Naive thymus-derived CD8-positive, alpha-beta T cell (primary cell): ENCODE data around the gene DIS3L2. TPM values are rescaled to one million over a fixed set of nuclear protein-coding genes. Genes with fewer than 3 reads are reported as not detected.
"Not testable (repeated sequence)": the region's sequence is repeated elsewhere in the genome, so short reads cannot be mapped to it uniquely, and the experiment has no call there.

ENCODE experiments used
- ATAC-seq, 2 donors: fragments of 150-1000 bp; cut with Tn5 transposase in 1 of 2; sonication (Bioruptor Pico), chemical (Tn5 transposase) in 1 of 2; 1 replicate in 1 of 2; 2 replicates in 1 of 2; pipeline ENCODE4 v1.10.0; 2021; ENCODE audit warnings: mild to moderate bottlenecking in 2 of 2, moderate library complexity in 2 of 2
- POLR2A ChIA-PET: fragments of 350-600 bp; sonication (Branson Sonifier 250); formaldehyde crosslinking; loops from one replicate; lab custom pipeline; 2021; ENCODE audit warnings: antibody characterized with exemption; lab: Charles Lee
- DNase-seq, 10 donors: peaks; one replicate each; pipeline versions ENCODE4 v3.0.0 to v3.0.0-alpha.2; 2020 to 2022
- H3K27ac Mint-ChIP-seq, 10 donors: one replicate each; pipeline ENCODE4 v1.8.0; 2020 to 2022; ENCODE audit warnings: mild to moderate bottlenecking in 10 of 10, mixed read lengths in 10 of 10, moderate library complexity in 4 of 10, inconsistent platforms in 1 of 10
- H3K27me3 Mint-ChIP-seq, 5 donors: one replicate each; pipeline ENCODE4 v1.8.0; 2021 to 2022; ENCODE audit warnings: mixed read lengths in 5 of 5
- H3K36me3 Mint-ChIP-seq, 3 donors: one replicate each; pipeline ENCODE4 v1.8.0; 2020 to 2022; ENCODE audit warnings: mixed read lengths in 3 of 3, mild to moderate bottlenecking in 2 of 3, inconsistent platforms in 1 of 3
- H3K4me1 Mint-ChIP-seq, 4 donors: one replicate each; pipeline ENCODE4 v1.8.0; 2021 to 2022; ENCODE audit warnings: mixed read lengths in 4 of 4
- H3K4me3 Mint-ChIP-seq, 10 donors: one replicate each; pipeline ENCODE4 v1.8.0; 2020 to 2022; ENCODE audit warnings: mild to moderate bottlenecking in 10 of 10, mixed read lengths in 10 of 10, moderate library complexity in 6 of 10, inconsistent platforms in 1 of 10
- H3K9me3 Mint-ChIP-seq, 9 donors: one replicate each; pipeline ENCODE4 v1.8.0; 2020 to 2022; ENCODE audit warnings: mixed read lengths in 9 of 9, mild to moderate bottlenecking in 3 of 9, inconsistent platforms in 1 of 9, moderate library complexity in 1 of 9
- polyA plus RNA-seq, 3 donors: library from polyadenylated mRNA; unstranded; fragments of 300-500 nt; fragmentation: Illumina TruSeq; gene quantifications; one replicate each; pipeline ENCODE4 v1.2.3, GENCODE V29; 2021
- total RNA-seq, 8 experiments: library from RNA in 2 of 8; stranded (reverse) in 2 of 8; gene quantifications; one replicate each; pipeline ENCODE4 v1.2.3 and lab custom pipeline; 2021 to 2026

Gene DIS3L2
- total and polyA plus RNA-seq, 5 experiments from 2014 or later, result 12.5 to 59.1 (median 17.2) TPM

DNA sequence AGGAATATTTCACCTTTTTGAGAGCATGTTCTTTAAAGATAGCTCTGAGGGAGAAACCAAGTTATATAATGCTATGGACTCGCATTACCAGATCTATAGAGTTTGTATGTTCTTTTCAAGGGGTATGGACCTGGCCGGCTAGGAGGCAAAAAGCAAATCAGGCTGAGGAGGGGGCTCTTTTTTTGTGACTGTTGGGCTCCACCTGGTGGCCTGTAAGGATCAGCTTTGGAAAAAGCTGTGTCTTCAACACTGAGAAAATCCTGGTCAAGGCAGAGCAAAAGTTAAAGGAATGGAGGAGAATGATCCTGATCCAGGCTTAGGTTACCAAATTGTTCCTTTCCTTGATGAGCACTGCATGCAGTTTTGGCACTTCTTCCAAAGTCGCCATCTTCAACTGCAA is 180.5 kb downstream of the DIS3L2 start:
- H3K4me1 Mint-ChIP-seq, result peaks cover 27 to 51% (median 40%) of the 10 kb centered on the region in 4 donors
- H3K27ac Mint-ChIP-seq, result peak overlapping the region in 2 of 10 donors; percentile 44 to 58
- H3K4me3 Mint-ChIP-seq, result no peak overlapping the region
- no peaks in the 10 kb centered on the region for H3K27me3 Mint-ChIP-seq
- DNase-seq (peak in 3 of 10 donors; percentile 18 to 33 (median 28)), ATAC-seq (no peak)
- no peaks in the 10 kb centered on the region for H3K9me3 Mint-ChIP-seq
- peaks cover 0 to 17% (median 8%) of the 10 kb centered on the region in 3 donors for H3K36me3 Mint-ChIP-seq
- POLR2A ChIA-PET, result no interaction called here

DNA sequence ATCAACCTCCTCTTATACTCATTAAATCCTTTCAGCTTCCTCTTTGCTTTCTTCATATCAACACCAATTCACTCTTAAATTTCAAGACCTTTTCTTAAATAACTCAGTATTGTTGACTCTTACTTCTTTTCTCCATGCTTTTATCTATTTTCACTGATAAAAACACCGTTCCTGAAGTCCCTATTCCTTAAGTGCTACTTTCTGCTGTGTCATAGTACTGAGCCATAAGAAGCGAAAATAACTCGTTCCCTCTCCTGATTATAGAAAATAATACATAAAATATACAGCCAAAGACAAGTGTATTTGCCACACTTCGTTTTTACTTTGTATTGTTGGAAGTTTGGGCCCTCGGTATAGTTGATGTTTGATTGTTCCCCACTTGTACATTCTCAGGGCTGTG is 181.0 kb downstream of the DIS3L2 start:
- Mint-ChIP-seq H3K9me3 (no peaks in the 10 kb centered on the region), H3K36me3 (peaks cover 0 to 17% (median 8%) of the 10 kb centered on the region in 3 donors), H3K4me3 (no peak overlapping the region), H3K27ac (no peak overlapping the region), H3K27me3 (no peaks in the 10 kb centered on the region), H3K4me1 (peaks cover 25 to 46% (median 35%) of the 10 kb centered on the region in 4 donors)
- POLR2A ChIA-PET, result no interaction called here
- ATAC-seq (no peak), DNase-seq (no peak)

DNA sequence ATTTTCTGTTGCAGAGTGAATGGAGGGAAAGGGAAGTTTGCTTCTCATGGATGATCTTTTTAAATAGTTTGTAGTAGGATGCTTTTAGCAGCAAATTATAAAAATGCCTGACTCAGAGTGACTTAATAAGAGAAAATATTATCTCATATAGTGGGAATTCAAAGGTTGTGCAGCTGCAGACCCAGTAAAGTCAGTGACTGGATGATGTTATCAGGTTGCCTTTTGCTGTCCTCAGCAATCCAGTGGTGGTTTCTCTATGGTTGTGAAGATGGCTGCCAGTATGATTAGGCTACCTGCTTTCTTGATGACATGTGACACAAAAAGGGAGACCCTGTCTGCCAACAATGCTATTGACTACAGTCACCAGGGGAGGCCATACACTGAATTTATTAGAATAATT is 184.8 kb downstream of the DIS3L2 start:
- ATAC-seq (no peak), DNase-seq (no peak)
- Mint-ChIP-seq H3K27me3 (no peaks in the 10 kb centered on the region), H3K4me3 (no peak overlapping the region), H3K4me1 (peaks cover 0 to 13% (median 6%) of the 10 kb centered on the region in 4 donors), H3K27ac (peak overlapping the region in 1 of 10 donors; percentile 18), H3K36me3 (peaks cover 0 to 17% (median 8%) of the 10 kb centered on the region in 3 donors), H3K9me3 (no peaks in the 10 kb centered on the region)
- POLR2A ChIA-PET, result no interaction called here

DNA sequence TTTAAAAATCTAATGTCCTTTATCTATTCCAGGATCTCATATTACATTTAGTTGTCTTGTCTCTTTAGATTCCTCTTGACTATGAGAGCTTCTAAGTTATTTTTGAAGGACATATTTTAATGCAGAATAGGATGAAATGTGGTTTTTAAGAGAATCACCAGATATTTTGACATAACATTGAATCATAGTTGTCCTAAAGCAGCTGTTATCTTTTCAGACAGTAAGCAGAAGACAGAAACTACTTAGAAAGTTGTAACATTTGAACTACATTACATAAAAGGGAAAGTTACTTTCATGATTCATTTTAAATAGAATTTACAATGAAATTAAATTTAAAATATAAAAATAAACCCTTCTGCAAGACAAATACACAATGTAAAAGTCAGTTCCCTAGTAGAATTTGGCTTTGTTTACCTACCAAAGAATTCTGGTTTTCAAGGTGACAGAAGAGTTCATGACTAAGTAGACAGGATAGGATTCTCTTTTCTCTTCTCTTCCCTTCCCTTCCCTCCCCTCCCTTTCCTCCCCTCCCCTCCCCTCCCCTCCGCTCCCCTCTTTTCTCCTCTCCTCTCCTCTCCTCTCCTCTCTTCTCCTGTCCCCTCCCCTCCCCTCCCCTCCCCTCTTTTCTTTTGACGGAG is 186.0 kb downstream of the DIS3L2 start:
- Mint-ChIP-seq H3K27me3 (no peaks in the 10 kb centered on the region), H3K27ac (no peak overlapping the region), H3K9me3 (no peaks in the 10 kb centered on the region), H3K4me1 (peaks cover 0 to 1% (median 0%) of the 10 kb centered on the region in 4 donors), H3K36me3 (peaks cover 0 to 17% (median 8%) of the 10 kb centered on the region in 3 donors), H3K4me3 (no peak overlapping the region)
- POLR2A ChIA-PET, result no interaction called here
- ATAC-seq (no peak), DNase-seq (no peak)

DNA sequence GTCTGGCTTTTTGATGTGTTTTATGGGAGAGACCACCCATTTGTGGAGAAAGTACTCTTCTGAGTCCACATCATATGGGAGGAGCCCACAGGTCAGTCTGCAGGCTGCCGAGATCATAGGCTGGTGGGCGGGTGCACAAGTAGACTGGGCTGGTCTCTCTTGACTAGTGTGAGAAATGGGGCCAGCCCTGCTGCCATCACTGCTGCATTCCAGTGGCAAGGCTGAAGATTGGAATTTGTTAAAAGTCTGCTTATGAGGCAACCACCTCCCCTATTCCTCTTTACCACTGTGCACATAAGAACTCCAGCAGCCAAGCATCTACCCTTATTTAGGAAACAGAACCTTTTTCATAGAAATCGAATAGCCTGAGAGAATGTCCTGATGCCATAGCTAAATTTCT is 200.7 kb downstream of the DIS3L2 start:
- Mint-ChIP-seq H3K9me3 (no peaks in the 10 kb centered on the region), H3K36me3 (peaks cover 0 to 64% (median 30%) of the 10 kb centered on the region in 3 donors), H3K4me1 (peaks cover 0 to 4% (median 1%) of the 10 kb centered on the region in 4 donors), H3K27ac (peak overlapping the region in 1 of 10 donors; percentile 35), H3K27me3 (no peaks in the 10 kb centered on the region), H3K4me3 (no peak overlapping the region)
- no peak for DNase-seq
- no peak for ATAC-seq
- POLR2A ChIA-PET, result no interaction called here

DNA sequence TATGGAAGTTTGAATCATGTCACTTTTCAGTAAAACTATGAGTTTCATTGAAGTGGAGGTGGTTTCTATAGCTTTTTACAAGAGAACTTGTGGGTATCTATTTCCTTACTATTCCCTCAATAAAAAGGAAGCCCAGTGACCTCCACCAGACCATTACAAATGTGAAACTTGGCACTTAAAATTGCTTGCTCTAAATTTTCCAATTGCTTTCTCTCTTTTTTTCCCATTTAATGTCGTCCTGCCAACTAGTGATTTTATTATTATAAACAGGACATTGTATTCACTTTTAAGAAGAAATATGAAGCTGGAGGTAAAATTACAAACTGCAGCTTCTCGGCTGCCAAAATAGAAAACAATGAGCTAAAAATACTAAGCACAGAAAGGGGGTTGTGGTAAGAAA is 208.9 kb downstream of the DIS3L2 start:
- no peaks in the 10 kb centered on the region for H3K27me3 Mint-ChIP-seq
- DNase-seq, result no peak
- POLR2A ChIA-PET, result no interaction called here
- H3K4me3 Mint-ChIP-seq, result no peak overlapping the region
- peak overlapping the region in 2 of 10 donors; percentile 18 to 50 for H3K27ac Mint-ChIP-seq
- no peak for ATAC-seq
- peaks cover 0 to 9% (median 2%) of the 10 kb centered on the region in 9 donors for H3K9me3 Mint-ChIP-seq
- peaks cover 0 to 6% (median 3%) of the 10 kb centered on the region in 4 donors for H3K4me1 Mint-ChIP-seq
- H3K36me3 Mint-ChIP-seq, result peaks cover 9 to 23% (median 18%) of the 10 kb centered on the region in 3 donors

DNA sequence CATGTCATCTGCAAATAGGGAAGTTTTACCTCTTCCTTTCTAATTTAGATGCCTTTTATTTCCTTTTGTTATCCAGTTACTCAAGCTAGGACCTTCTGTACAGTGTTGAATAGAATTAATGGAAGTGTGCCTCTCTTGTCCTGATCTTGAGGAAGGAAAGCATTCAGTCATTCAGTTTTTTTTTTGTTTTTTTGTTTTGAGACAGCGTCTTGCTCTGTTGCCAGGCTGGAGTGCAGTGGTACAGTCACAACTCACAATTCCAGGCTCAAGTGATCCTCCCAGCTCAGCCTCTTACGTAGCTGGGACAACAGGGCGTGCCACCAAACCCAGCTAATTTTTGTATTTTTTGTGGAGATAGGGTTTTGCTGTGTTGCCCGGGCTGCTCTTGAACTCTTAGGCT is 213.1 kb downstream of the DIS3L2 start:
- peaks cover 13 to 25% (median 24%) of the 10 kb centered on the region in 3 donors for H3K36me3 Mint-ChIP-seq
- H3K4me1 Mint-ChIP-seq, result peaks cover 0 to 8% (median 3%) of the 10 kb centered on the region in 4 donors
- H3K27ac Mint-ChIP-seq, result peak overlapping the region in 4 of 10 donors; percentile 4 to 57 (median 18)
- peaks cover 0 to 16% (median 4%) of the 10 kb centered on the region in 9 donors for H3K9me3 Mint-ChIP-seq
- POLR2A ChIA-PET, result no interaction called here
- no peak overlapping the region for H3K4me3 Mint-ChIP-seq
- ATAC-seq (no peak), DNase-seq (no peak)
- H3K27me3 Mint-ChIP-seq, result no peaks in the 10 kb centered on the region

DNA sequence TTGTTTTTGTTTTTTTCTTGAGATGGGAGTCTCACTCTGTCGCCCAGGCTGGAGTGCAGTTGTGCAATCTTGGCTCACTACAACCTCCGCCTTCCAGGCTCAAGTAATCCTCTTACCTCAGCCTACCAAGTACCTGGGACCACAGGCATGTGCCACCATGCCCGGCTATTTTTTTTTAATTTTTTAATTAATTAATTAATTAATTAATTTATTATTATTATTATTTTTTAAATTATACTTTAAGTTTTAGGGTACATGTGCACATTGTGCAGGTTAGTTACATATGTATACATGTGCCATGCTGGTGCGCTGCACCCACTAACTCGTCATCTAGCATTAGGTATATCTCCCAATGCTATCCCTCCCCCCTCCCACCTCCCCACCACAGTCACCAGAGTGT is 215.1 kb downstream of the DIS3L2 start:
- POLR2A ChIA-PET, H3K27me3 Mint-ChIP-seq, H3K27ac Mint-ChIP-seq, H3K4me1 Mint-ChIP-seq, ATAC-seq, H3K4me3 Mint-ChIP-seq, DNase-seq: not testable (repeated sequence)
- H3K9me3 Mint-ChIP-seq, result peaks cover 0 to 16% (median 4%) of the 10 kb centered on the region in 9 donors
- peaks cover 13 to 28% (median 24%) of the 10 kb centered on the region in 3 donors for H3K36me3 Mint-ChIP-seq

DNA sequence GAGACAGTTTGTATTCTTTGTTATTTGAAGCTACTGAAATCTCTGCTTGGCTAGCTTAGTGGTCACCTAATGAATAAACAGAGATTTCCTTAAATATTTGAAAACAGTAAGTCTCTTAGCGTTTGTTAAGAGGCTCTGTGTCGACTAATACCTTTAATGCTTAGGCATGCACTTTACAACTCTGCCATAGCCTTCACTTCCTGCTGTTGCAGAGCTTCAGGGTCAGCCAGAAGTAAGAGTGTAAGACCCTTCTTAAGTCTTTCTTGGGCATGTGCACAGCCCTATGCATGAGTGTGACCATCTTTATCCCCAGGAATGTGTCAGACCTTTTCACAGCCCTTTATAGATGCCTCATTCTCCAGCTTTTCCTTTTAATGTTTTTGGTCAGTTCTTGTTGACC is 221.8 kb downstream of the DIS3L2 start:
- peak overlapping the region in 1 of 10 donors; percentile 58 for H3K27ac Mint-ChIP-seq
- H3K4me3 Mint-ChIP-seq, result no peak overlapping the region
- H3K36me3 Mint-ChIP-seq, result peaks cover 7 to 34% (median 30%) of the 10 kb centered on the region in 3 donors
- POLR2A ChIA-PET, result no interaction called here
- H3K9me3 Mint-ChIP-seq, result peaks cover 0 to 4% (median 0%) of the 10 kb centered on the region in 9 donors
- peaks cover 0 to 4% (median 1%) of the 10 kb centered on the region in 4 donors for H3K4me1 Mint-ChIP-seq
- no peak for DNase-seq
- no peaks in the 10 kb centered on the region for H3K27me3 Mint-ChIP-seq
- ATAC-seq, result no peak

DNA sequence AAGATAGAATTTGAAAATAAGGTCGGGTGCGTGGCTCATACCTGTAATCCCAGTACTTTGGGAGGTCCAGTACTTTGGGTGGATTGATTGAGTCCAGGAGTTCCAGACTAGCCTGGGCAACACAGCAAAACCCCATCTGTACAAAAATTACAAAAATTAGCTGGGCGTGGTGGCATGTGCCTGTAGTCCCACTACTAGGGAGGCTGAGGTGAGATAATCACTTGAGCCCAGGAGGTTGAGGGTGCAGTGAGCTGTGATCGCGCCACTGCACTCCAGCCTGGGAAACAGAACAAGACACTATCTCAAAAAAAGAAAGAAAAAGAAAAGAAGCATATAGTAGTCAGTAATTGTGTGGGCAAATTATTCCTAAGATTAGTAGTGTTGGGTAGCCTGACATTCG is 222.8 kb downstream of the DIS3L2 start:
- Mint-ChIP-seq H3K27ac (no peak overlapping the region), H3K4me3 (no peak overlapping the region), H3K27me3 (no peaks in the 10 kb centered on the region), H3K9me3 (peaks cover 0 to 4% (median 0%) of the 10 kb centered on the region in 9 donors), H3K36me3 (peaks cover 7 to 37% (median 37%) of the 10 kb centered on the region in 3 donors), H3K4me1 (peaks cover 0 to 4% (median 1%) of the 10 kb centered on the region in 4 donors)
- no peak for DNase-seq
- POLR2A ChIA-PET, result no interaction called here
- ATAC-seq, result no peak

DNA sequence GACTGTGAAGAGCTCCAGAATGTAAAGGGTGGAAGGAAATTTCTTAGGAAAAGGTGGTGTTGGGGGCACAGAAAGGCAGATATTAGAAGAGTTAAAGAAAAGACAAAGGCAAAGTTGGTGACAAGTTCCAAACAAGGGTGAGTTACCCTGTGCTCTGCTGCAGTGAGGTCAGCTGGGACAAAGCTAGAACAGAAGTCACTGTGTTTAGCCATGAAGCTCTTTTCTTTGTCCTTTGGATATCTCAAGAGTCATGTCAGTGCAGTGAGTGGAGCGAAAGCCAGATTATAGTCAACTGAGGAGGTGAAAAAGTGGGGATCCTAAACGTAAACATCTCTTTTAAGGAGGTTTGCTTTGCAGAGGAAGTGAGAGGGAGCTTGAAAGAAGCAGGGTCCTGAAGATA is 229.3 kb downstream of the DIS3L2 start:
- no peak overlapping the region for H3K4me3 Mint-ChIP-seq
- DNase-seq (no peak), ATAC-seq (no peak)
- POLR2A ChIA-PET, result no interaction called here
- peaks cover 34 to 60% (median 42%) of the 10 kb centered on the region in 3 donors for H3K36me3 Mint-ChIP-seq
- H3K27ac Mint-ChIP-seq, result peak overlapping the region in 1 of 10 donors; percentile 61
- no peaks in the 10 kb centered on the region for H3K27me3 Mint-ChIP-seq
- peaks cover 0 to 7% (median 1%) of the 10 kb centered on the region in 4 donors for H3K4me1 Mint-ChIP-seq
- H3K9me3 Mint-ChIP-seq, result peaks cover 0 to 20% (median 9%) of the 10 kb centered on the region in 9 donors

DNA sequence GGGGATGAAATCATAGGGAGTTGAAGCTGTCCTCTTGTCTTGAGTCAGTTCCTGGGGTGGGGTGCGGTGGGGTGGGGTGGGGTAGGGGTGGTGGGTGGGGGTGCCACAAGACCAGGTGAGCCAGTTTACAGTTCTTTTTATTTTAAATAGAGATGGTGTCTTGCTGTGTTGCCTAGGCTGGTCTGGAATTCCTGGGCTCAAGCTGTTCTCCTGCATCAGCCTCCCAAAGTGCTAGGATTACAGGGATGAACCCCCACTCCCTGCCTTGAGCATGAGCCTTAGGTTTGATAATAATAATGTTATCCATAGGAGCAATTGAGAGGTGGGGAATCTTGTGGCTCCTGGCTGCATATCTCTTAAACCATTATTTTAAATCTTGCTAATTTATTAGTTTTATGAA is 234.0 kb downstream of the DIS3L2 start:
- H3K4me1 Mint-ChIP-seq, result peaks cover 0 to 4% (median 1%) of the 10 kb centered on the region in 4 donors
- POLR2A ChIA-PET, result no interaction called here
- peaks cover 31 to 49% (median 48%) of the 10 kb centered on the region in 3 donors for H3K36me3 Mint-ChIP-seq
- no peak overlapping the region for H3K4me3 Mint-ChIP-seq
- H3K27ac Mint-ChIP-seq, result no peak overlapping the region
- DNase-seq, result no peak
- H3K27me3 Mint-ChIP-seq, result no peaks in the 10 kb centered on the region
- peaks cover 0 to 20% (median 9%) of the 10 kb centered on the region in 9 donors for H3K9me3 Mint-ChIP-seq
- ATAC-seq, result no peak

DNA sequence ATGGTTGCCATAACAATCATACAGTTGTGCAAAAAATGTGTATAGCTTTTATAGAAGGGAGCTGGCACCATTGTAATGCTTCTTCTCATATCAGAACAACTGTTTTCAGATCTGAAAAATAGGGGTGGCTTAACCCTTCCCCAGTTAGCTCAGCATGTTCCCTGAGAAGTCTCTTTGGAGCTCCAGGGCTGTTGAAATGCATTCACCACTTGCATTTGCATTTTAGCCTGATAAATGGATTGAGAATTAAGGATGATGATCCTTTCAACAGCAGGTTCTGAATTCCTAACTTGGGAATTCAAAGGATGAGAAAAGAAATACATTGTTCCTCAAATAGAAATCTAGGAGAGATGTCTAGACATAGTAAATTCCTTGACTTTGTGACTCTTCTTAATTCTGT is 235.3 kb downstream of the DIS3L2 start:
- Mint-ChIP-seq H3K36me3 (peaks cover 21 to 54% (median 46%) of the 10 kb centered on the region in 3 donors), H3K9me3 (peaks cover 0 to 20% (median 9%) of the 10 kb centered on the region in 9 donors)
- no peak for ATAC-seq

More for the DNA sequence above, 235.3 kb downstream of the DIS3L2 start:
- POLR2A ChIA-PET, result no interaction called here
- Mint-ChIP-seq H3K4me3 (no peak overlapping the region), H3K27me3 (no peaks in the 10 kb centered on the region), H3K27ac (no peak overlapping the region), H3K4me1 (peaks cover 0 to 4% (median 0%) of the 10 kb centered on the region in 4 donors)
- no peak for DNase-seq
